GM19463 (cell line): Measurements from ENCODE around the gene LRMDA.

Experiments
- ATAC-seq: cut with Tn5 transposase; IDR thresholded peaks from one replicate; pipeline ENCODE4 v1.9.1; 2021; ENCODE audit warnings: mild to moderate bottlenecking, moderate library complexity; ENCODE audit not compliant: unreplicated experiment

The LRMDA gene

GRCh38 chr10:75418712-75419111 is 12.7 kb upstream of the LRMDA start:
- ATAC-seq = no peak

- no peak for ATAC-seq
Measured at GRCh38 chr10:75422913-75423312, 8.5 kb upstream of the LRMDA start.

- ATAC-seq = no peak
Measured at GRCh38 chr10:75424571-75424970, 6.9 kb upstream of the LRMDA start.

- no peak for ATAC-seq
Measured at GRCh38 chr10:75425291-75426079, 5.9 kb upstream of the LRMDA start.

GRCh38 chr10:75426880-75427279 is 4.5 kb upstream of the LRMDA start:
- no peak for ATAC-seq

GRCh38 chr10:75427951-75428350 is 3.5 kb upstream of the LRMDA start:
- no peak for ATAC-seq

- no peak for ATAC-seq
Measured at GRCh38 chr10:75428434-75429158, 2.8 kb upstream of the LRMDA start.

GRCh38 chr10:75429159-75429827 is 2.1 kb upstream of the LRMDA start:
- no peak for ATAC-seq

GRCh38 chr10:75430000-75430763 is 1.2 kb upstream of the LRMDA start:
- peak; percentile 46 for ATAC-seq

- ATAC-seq = no peak
Measured at GRCh38 chr10:75432176-75432575, 752 bp downstream of the LRMDA start.

- ATAC-seq = no peak
Measured at GRCh38 chr10:75432763-75433162, 1.3 kb downstream of the LRMDA start.

GRCh38 chr10:75433216-75433615 is 1.8 kb downstream of the LRMDA start:
- ATAC-seq = no peak

- ATAC-seq = no peak
Measured at GRCh38 chr10:75434291-75434690, 2.9 kb downstream of the LRMDA start.

GRCh38 chr10:75435291-75435690 is 3.9 kb downstream of the LRMDA start:
- no peak for ATAC-seq

GRCh38 chr10:75436896-75437295 is 5.5 kb downstream of the LRMDA start:
- no peak for ATAC-seq

- no peak for ATAC-seq
Measured at GRCh38 chr10:75437693-75438092, 6.3 kb downstream of the LRMDA start.

- no peak for ATAC-seq
Measured at GRCh38 chr10:75438275-75438674, 6.9 kb downstream of the LRMDA start.

GRCh38 chr10:75439811-75440210 is 8.4 kb downstream of the LRMDA start:
- ATAC-seq = no peak

GRCh38 chr10:75440271-75440793 is 8.9 kb downstream of the LRMDA start:
- no peak for ATAC-seq

- no peak for ATAC-seq
Measured at GRCh38 chr10:75441196-75441595, 9.8 kb downstream of the LRMDA start.

- no peak for ATAC-seq
Measured at GRCh38 chr10:75441682-75442081, 10.3 kb downstream of the LRMDA start.
